GM21390 (cell line): ENCODE data around the gene RPS19BP1.
A peak's percentile ranks its signal among the peaks of the same experiment; 100 is the strongest.
"Not testable (repeated sequence)": the region's sequence is repeated elsewhere in the genome, so short reads cannot be mapped to it uniquely, and the experiment has no call there.

Source experiments
- ATAC-seq: cut with Tn5 transposase; IDR thresholded peaks from one replicate; pipeline ENCODE4 v1.9.1; 2021; ENCODE audit not compliant: unreplicated experiment

Gene RPS19BP1

GRCh38 chr22:39514373-39514973 is 18.1 kb downstream of the RPS19BP1 start:
- ATAC-seq: no peak

- ATAC-seq: no peak
Observed at GRCh38 chr22:39513791-39514190, 18.8 kb downstream of the RPS19BP1 start.

- ATAC-seq: no peak
Observed at GRCh38 chr22:39512026-39512425, 20.5 kb downstream of the RPS19BP1 start.

GRCh38 chr22:39511226-39511625 is 21.3 kb downstream of the RPS19BP1 start:
- no peak for ATAC-seq

- ATAC-seq: no peak
Observed at GRCh38 chr22:39510529-39511149, 21.9 kb downstream of the RPS19BP1 start.

GRCh38 chr22:39508393-39508792 is 24.2 kb downstream of the RPS19BP1 start:
- ATAC-seq: no peak

- ATAC-seq: not testable (repeated sequence)
Observed at GRCh38 chr22:39507021-39507420, 25.5 kb downstream of the RPS19BP1 start.

GRCh38 chr22:39504071-39504470 is 28.5 kb downstream of the RPS19BP1 start:
- no peak for ATAC-seq

GRCh38 chr22:39503630-39504029 is 28.9 kb downstream of the RPS19BP1 start:
- ATAC-seq: no peak

GRCh38 chr22:39502789-39503409 is 29.6 kb downstream of the RPS19BP1 start:
- ATAC-seq: no peak

- ATAC-seq: peak; percentile 85
Observed at GRCh38 chr22:39502109-39502788, 30.3 kb downstream of the RPS19BP1 start, which contains the start of gene MIEF1. Gene MIEF1 (plus strand): TSS chr22:39502290. CDS start chr22:39511295, 9,005 bp downstream.

GRCh38 chr22:39501644-39502108 is 30.9 kb downstream of the RPS19BP1 start:
- peak; percentile 23 for ATAC-seq

- no peak for ATAC-seq
Observed at GRCh38 chr22:39500101-39500500, 32.4 kb downstream of the RPS19BP1 start.

- no peak for ATAC-seq
Observed at GRCh38 chr22:39498802-39499201, 33.7 kb downstream of the RPS19BP1 start.

GRCh38 chr22:39498368-39498767 is 34.2 kb downstream of the RPS19BP1 start:
- ATAC-seq: no peak

GRCh38 chr22:39497429-39497828 is 35.1 kb downstream of the RPS19BP1 start:
- ATAC-seq: no peak

GRCh38 chr22:39496131-39496838 is 36.3 kb downstream of the RPS19BP1 start:
- ATAC-seq: no peak

- no peak for ATAC-seq
Observed at GRCh38 chr22:39494471-39495120, 38.0 kb downstream of the RPS19BP1 start.

GRCh38 chr22:39493759-39494158 is 38.8 kb downstream of the RPS19BP1 start:
- ATAC-seq: no peak

- no peak for ATAC-seq
Observed at GRCh38 chr22:39492186-39492585, 40.4 kb downstream of the RPS19BP1 start.
